Measurements from ENCODE around the gene CDK14.

DNA sequence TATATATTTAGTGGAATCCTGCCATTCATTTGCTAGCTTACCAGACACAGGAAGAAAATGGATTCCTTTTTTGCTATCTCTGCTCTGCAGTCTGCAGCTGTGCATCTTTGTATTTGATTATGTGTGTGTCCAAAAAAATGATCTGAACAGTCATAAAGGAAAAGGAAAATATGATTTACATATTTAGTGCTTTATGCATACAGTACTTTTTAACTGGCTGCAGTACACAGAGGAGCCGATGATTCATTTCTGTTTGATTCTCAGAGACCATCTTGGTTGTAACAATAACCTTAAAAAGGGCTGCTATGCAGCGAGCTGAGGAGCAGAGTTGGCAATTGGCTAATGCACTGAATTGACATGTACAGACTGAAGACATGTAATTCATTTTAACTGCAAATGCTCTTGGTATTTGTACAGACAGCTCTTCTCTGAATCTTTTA, 516.8 kb downstream of the CDK14 start:
- TF ChIP-seq, protein P1, sequence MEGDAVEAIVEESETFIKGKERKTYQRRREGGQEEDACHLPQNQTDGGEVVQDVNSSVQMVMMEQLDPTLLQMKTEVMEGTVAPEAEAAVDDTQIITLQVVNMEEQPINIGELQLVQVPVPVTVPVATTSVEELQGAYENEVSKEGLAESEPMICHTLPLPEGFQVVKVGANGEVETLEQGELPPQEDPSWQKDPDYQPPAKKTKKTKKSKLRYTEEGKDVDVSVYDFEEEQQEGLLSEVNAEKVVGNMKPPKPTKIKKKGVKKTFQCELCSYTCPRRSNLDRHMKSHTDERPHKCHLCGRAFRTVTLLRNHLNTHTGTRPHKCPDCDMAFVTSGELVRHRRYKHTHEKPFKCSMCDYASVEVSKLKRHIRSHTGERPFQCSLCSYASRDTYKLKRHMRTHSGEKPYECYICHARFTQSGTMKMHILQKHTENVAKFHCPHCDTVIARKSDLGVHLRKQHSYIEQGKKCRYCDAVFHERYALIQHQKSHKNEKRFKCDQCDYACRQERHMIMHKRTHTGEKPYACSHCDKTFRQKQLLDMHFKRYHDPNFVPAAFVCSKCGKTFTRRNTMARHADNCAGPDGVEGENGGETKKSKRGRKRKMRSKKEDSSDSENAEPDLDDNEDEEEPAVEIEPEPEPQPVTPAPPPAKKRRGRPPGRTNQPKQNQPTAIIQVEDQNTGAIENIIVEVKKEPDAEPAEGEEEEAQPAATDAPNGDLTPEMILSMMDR (IDR thresholded peaks at IDR 0.05), result no peak
- no peak for TF ChIP-seq POLR2A (IDR thresholded peaks at IDR 0.05)

Data from ovary (tissue), 3 donors.